HEK293 (cell line): Measurements from ENCODE around the gene RFK.

Experiments used
- BCL11A ChIP-seq: fragments of 450-650 bp; formaldehyde crosslinking; IDR thresholded peaks from 2 replicates; pipeline ENCODE4 v1.5.1; 2016; ENCODE audit warnings: low read depth, missing biosample characterization, missing genetic modification characterization
- GFI1B ChIP-seq: fragments of 450-650 bp; formaldehyde crosslinking; IDR thresholded peaks from 2 replicates; pipeline ENCODE4 v1.5.1; 2016; ENCODE audit warnings: missing biosample characterization, missing genetic modification characterization
- KLF8 ChIP-seq: fragments of 450-650 bp; formaldehyde crosslinking; IDR thresholded peaks from 2 replicates; pipeline ENCODE4 v1.5.1; 2016; ENCODE audit warnings: missing biosample characterization, missing genetic modification characterization
- ZFP69B ChIP-seq: fragments of 450-650 bp; formaldehyde crosslinking; IDR thresholded peaks from 2 replicates; pipeline ENCODE4 v1.5.1; 2016; ENCODE audit warnings: missing biosample characterization, missing genetic modification characterization
- ZNF175 ChIP-seq: fragments of 450-650 bp; formaldehyde crosslinking; IDR thresholded peaks from 2 replicates; pipeline ENCODE4 v1.5.1; 2016; ENCODE audit warnings: missing biosample characterization, missing genetic modification characterization
- ZNF2 ChIP-seq: fragments of 450-650 bp; formaldehyde crosslinking; IDR thresholded peaks from 2 replicates; pipeline ENCODE4 v1.5.1; 2016; ENCODE audit warnings: missing biosample characterization, missing genetic modification characterization
- ZNF768 ChIP-seq: fragments of 450-650 bp; formaldehyde crosslinking; IDR thresholded peaks from 2 replicates; pipeline ENCODE4 v1.5.1; 2018; ENCODE audit warnings: missing biosample characterization, mild to moderate bottlenecking, missing genetic modification characterization
- TF ChIP-seq, protein P1 (sequence below): fragments of 450-650 bp; formaldehyde crosslinking; IDR thresholded peaks from 2 replicates; pipeline ENCODE4 v1.5.1; 2016; ENCODE audit warnings: missing biosample characterization, missing genetic modification characterization
- TF ChIP-seq, protein P2 (sequence below): sonication (generic); formaldehyde crosslinking; IDR thresholded peaks from 2 replicates; pipeline ENCODE4 v1.8.1; 2022; ENCODE audit warnings: mild to moderate bottlenecking, moderate library complexity, missing genetic modification reagents
- TF ChIP-seq, protein P3 (sequence below): fragments of 450-650 bp; formaldehyde crosslinking; conservative IDR thresholded peaks from 2 replicates; pipeline ENCODE4 v1.5.1; 2016; ENCODE audit warnings: low read depth, missing biosample characterization, missing genetic modification characterization
- TF ChIP-seq, protein P4 (sequence below): fragments of 450-650 bp; formaldehyde crosslinking; IDR thresholded peaks from 2 replicates; pipeline ENCODE4 v1.5.1; 2016; ENCODE audit warnings: missing biosample characterization, missing genetic modification characterization
- TF ChIP-seq, protein P5 (sequence below): fragments of 450-650 bp; formaldehyde crosslinking; IDR thresholded peaks from 2 replicates; pipeline ENCODE4 v1.5.1; 2016; ENCODE audit warnings: missing biosample characterization, missing genetic modification characterization
- TF ChIP-seq, protein P6 (sequence below): fragments of 450-650 bp; formaldehyde crosslinking; IDR thresholded peaks from 2 replicates; pipeline ENCODE4 v1.5.1; 2016; ENCODE audit warnings: missing biosample characterization, missing genetic modification characterization, low read depth

DNA sequence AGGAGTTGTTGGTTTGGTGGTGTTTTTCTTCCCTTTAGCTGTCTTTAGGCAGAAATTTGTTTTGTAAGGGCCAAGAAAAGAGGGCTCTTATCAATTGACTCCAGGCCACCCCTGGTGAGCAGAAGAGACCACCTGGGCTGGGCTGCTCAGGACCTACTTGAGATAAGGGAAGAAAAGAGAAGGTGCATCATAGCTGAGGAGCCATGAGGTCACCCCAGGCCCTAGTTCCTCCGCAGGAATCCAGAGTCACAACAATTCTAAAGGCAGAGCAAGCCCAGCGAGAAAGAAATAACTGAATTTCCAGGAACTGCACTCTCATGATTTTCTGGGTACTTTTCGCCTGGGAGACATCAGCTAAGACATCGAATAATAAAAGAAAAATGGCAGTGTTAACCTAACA lies 34.9 kb downstream of the RFK start:
- TF ChIP-seq, protein P1, sequence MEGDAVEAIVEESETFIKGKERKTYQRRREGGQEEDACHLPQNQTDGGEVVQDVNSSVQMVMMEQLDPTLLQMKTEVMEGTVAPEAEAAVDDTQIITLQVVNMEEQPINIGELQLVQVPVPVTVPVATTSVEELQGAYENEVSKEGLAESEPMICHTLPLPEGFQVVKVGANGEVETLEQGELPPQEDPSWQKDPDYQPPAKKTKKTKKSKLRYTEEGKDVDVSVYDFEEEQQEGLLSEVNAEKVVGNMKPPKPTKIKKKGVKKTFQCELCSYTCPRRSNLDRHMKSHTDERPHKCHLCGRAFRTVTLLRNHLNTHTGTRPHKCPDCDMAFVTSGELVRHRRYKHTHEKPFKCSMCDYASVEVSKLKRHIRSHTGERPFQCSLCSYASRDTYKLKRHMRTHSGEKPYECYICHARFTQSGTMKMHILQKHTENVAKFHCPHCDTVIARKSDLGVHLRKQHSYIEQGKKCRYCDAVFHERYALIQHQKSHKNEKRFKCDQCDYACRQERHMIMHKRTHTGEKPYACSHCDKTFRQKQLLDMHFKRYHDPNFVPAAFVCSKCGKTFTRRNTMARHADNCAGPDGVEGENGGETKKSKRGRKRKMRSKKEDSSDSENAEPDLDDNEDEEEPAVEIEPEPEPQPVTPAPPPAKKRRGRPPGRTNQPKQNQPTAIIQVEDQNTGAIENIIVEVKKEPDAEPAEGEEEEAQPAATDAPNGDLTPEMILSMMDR = no peak
- TF ChIP-seq BCL11A (tag by site-specific recombination) = no peak
- TF ChIP-seq, protein P2, sequence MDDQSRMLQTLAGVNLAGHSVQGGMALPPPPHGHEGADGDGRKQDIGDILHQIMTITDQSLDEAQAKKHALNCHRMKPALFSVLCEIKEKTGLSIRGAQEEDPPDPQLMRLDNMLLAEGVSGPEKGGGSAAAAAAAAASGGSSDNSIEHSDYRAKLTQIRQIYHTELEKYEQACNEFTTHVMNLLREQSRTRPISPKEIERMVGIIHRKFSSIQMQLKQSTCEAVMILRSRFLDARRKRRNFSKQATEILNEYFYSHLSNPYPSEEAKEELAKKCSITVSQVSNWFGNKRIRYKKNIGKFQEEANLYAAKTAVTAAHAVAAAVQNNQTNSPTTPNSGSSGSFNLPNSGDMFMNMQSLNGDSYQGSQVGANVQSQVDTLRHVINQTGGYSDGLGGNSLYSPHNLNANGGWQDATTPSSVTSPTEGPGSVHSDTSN = no peak
- no peak for TF ChIP-seq KLF8 (tag by site-specific recombination)
- no peak for TF ChIP-seq ZNF175 (tag by site-specific recombination)
- TF ChIP-seq, protein P3, sequence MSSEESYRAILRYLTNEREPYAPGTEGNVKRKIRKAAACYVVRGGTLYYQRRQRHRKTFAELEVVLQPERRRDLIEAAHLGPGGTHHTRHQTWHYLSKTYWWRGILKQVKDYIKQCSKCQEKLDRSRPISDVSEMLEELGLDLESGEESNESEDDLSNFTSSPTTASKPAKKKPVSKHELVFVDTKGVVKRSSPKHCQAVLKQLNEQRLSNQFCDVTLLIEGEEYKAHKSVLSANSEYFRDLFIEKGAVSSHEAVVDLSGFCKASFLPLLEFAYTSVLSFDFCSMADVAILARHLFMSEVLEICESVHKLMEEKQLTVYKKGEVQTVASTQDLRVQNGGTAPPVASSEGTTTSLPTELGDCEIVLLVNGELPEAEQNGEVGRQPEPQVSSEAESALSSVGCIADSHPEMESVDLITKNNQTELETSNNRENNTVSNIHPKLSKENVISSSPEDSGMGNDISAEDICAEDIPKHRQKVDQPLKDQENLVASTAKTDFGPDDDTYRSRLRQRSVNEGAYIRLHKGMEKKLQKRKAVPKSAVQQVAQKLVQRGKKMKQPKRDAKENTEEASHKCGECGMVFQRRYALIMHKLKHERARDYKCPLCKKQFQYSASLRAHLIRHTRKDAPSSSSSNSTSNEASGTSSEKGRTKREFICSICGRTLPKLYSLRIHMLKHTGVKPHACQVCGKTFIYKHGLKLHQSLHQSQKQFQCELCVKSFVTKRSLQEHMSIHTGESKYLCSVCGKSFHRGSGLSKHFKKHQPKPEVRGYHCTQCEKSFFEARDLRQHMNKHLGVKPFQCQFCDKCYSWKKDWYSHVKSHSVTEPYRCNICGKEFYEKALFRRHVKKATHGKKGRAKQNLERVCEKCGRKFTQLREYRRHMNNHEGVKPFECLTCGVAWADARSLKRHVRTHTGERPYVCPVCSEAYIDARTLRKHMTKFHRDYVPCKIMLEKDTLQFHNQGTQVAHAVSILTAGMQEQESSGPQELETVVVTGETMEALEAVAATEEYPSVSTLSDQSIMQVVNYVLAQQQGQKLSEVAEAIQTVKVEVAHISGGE (tag by site-specific recombination) = no peak
- TF ChIP-seq ZNF2 (tag by site-specific recombination) = no peak
- no peak for TF ChIP-seq GFI1B (tag by site-specific recombination)
- TF ChIP-seq, protein P4, sequence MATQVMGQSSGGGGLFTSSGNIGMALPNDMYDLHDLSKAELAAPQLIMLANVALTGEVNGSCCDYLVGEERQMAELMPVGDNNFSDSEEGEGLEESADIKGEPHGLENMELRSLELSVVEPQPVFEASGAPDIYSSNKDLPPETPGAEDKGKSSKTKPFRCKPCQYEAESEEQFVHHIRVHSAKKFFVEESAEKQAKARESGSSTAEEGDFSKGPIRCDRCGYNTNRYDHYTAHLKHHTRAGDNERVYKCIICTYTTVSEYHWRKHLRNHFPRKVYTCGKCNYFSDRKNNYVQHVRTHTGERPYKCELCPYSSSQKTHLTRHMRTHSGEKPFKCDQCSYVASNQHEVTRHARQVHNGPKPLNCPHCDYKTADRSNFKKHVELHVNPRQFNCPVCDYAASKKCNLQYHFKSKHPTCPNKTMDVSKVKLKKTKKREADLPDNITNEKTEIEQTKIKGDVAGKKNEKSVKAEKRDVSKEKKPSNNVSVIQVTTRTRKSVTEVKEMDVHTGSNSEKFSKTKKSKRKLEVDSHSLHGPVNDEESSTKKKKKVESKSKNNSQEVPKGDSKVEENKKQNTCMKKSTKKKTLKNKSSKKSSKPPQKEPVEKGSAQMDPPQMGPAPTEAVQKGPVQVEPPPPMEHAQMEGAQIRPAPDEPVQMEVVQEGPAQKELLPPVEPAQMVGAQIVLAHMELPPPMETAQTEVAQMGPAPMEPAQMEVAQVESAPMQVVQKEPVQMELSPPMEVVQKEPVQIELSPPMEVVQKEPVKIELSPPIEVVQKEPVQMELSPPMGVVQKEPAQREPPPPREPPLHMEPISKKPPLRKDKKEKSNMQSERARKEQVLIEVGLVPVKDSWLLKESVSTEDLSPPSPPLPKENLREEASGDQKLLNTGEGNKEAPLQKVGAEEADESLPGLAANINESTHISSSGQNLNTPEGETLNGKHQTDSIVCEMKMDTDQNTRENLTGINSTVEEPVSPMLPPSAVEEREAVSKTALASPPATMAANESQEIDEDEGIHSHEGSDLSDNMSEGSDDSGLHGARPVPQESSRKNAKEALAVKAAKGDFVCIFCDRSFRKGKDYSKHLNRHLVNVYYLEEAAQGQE = no peak
- no peak for TF ChIP-seq ZNF768
- TF ChIP-seq, protein P5, sequence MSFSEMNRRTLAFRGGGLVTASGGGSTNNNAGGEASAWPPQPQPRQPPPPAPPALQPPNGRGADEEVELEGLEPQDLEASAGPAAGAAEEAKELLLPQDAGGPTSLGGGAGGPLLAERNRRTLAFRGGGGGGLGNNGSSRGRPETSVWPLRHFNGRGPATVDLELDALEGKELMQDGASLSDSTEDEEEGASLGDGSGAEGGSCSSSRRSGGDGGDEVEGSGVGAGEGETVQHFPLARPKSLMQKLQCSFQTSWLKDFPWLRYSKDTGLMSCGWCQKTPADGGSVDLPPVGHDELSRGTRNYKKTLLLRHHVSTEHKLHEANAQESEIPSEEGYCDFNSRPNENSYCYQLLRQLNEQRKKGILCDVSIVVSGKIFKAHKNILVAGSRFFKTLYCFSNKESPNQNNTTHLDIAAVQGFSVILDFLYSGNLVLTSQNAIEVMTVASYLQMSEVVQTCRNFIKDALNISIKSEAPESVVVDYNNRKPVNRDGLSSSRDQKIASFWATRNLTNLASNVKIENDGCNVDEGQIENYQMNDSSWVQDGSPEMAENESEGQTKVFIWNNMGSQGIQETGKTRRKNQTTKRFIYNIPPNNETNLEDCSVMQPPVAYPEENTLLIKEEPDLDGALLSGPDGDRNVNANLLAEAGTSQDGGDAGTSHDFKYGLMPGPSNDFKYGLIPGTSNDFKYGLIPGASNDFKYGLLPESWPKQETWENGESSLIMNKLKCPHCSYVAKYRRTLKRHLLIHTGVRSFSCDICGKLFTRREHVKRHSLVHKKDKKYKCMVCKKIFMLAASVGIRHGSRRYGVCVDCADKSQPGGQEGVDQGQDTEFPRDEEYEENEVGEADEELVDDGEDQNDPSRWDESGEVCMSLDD (tag by site-specific recombination) = no peak
- TF ChIP-seq, protein P6, sequence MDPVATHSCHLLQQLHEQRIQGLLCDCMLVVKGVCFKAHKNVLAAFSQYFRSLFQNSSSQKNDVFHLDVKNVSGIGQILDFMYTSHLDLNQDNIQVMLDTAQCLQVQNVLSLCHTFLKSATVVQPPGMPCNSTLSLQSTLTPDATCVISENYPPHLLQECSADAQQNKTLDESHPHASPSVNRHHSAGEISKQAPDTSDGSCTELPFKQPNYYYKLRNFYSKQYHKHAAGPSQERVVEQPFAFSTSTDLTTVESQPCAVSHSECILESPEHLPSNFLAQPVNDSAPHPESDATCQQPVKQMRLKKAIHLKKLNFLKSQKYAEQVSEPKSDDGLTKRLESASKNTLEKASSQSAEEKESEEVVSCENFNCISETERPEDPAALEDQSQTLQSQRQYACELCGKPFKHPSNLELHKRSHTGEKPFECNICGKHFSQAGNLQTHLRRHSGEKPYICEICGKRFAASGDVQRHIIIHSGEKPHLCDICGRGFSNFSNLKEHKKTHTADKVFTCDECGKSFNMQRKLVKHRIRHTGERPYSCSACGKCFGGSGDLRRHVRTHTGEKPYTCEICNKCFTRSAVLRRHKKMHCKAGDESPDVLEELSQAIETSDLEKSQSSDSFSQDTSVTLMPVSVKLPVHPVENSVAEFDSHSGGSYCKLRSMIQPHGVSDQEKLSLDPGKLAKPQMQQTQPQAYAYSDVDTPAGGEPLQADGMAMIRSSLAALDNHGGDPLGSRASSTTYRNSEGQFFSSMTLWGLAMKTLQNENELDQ = no peak
- TF ChIP-seq ZFP69B (tag by site-specific recombination) = no peak
